ENCODE results near the gene VWA8. TPM values are rescaled to one million over a fixed set of nuclear protein-coding genes. Genes with fewer than 3 reads are reported as not detected.
"Not testable (repeated sequence)": the region's sequence is repeated elsewhere in the genome, so short reads cannot be mapped to it uniquely, and the experiment has no call there.

The VWA8 gene
- total and polyA plus RNA-seq, 2 of the 13 experiments (the other 11 are each of a cell fraction or from before 2014, with no cell fraction given), result 9.1 to 17.3 TPM

DNA sequence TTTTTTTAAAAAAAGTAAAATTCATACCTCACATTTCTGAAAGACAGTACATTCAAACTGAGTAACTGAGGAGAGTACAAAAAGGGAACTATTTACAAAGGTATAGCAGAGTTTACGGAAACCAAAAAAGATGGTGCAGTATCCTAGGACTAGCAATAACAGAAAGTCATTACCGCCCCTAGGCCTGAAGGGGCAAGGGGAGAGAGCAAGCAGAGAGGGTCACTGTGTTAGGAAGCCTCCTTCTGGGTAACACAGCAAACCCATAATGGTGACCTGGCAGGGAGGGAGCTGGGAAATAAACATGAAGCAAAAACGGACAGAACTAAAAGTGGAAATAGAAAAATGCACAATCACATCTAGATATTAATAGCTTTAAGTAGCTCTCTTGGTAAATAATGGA, 8.2 kb downstream of the VWA8 start:
- DNase-seq (ENCODE audit: low spot score), result no peak
- intact Hi-C loops (cut with micrococcal nuclease; ENCODE audit: unreplicated experiment), result no loop called here
- Histone ChIP-seq H3K79me2 (ENCODE audit: insufficient read depth, low read length) (peaks cover 54% of the 10 kb centered on the region), H2AFZ (ENCODE audit: low read length) (no peak overlapping the region), H3K27me3 (ENCODE audit: control insufficient read depth in 1 of 2, insufficient read depth in 2 of 2, low read length in 2 of 2) (no peaks in the 10 kb centered on the region), H3K9ac (ENCODE audit: insufficient read depth, low read depth, low read length) (no peak overlapping the region), H3K4me1 (ENCODE audit: insufficient read depth, low read length) (peaks cover 34% of the 10 kb centered on the region), H3K36me3 (replicated peaks in 1 of 2; ENCODE audit: control insufficient read depth in 1 of 2, insufficient read depth in 2 of 2, low read length in 2 of 2) (no peaks in the 10 kb centered on the region), H3K9me3 (ENCODE audit: low read length) (no peaks in the 10 kb centered on the region), H3K4me2 (ENCODE audit: low read depth, low read length) (no peak overlapping the region), H4K20me1 (ENCODE audit: insufficient read depth, low read length) (no peaks in the 10 kb centered on the region; the same call in 1 of the 2 replicates), H3K4me3 (replicated peaks in 1 of 3; ENCODE audit: insufficient read depth in 1 of 3, low read depth in 2 of 3, low read length in 3 of 3) (no peak overlapping the region), H3K27ac (ENCODE audit: extremely low read length, insufficient read depth, low read length) (no peak overlapping the region)
- POLR2A ChIA-PET, result no interaction called here
- no TSS peak for BruUV-seq (replicated peaks)
- in situ Hi-C loops (cut with HindIII; ENCODE audit: extremely low pct_ligation_motif_present, low pct_unique_long_range_greater_than_20kb), result no loop called here
- no peak for TF ChIP-seq ZNF17 (CRISPR knock-in tag; IDR thresholded peaks at IDR 0.05)
- no peak for TF ChIP-seq NKX3-1 (CRISPR knock-in tag; IDR thresholded peaks at IDR 0.05)
- FAIRE-seq, result no peak
- CTCF ChIA-PET (ENCODE audit: low intra/inter-chr PET ratio, low total read pairs), result no interaction called here
- WGBS (ENCODE audit: low lambda C conversion rate), result 96% methylated on average over 3 of the region's 3 CpGs
- no peak for ATAC-seq

DNA sequence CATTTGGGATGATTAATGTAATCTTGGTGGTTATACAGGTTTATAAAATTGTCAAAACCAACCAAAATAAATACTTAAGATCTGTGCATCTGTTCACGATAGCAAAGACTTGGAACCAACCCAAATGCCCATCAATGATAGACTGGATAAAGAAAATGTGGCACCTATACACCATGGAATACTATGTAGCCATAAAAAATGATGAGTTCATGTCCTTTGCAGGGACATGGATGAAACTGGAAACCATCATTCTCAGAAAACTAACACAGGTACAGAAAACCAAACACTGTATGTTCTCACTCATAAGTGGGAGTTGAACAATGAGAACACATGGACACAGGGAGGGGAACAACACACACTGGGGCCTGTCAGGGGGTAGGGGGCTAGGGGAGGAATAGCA, 11.8 kb downstream of the VWA8 start:
- ATAC-seq; H3K27ac ChIP-seq (ENCODE audit: extremely low read length, insufficient read depth, low read length); POLR2A ChIA-PET; in situ Hi-C loops (cut with HindIII; ENCODE audit: extremely low pct_ligation_motif_present, low pct_unique_long_range_greater_than_20kb); CTCF ChIA-PET (ENCODE audit: low intra/inter-chr PET ratio, low total read pairs); H2AFZ ChIP-seq (ENCODE audit: low read length); H3K27me3 ChIP-seq (ENCODE audit: control insufficient read depth in 1 of 2, insufficient read depth in 2 of 2, low read length in 2 of 2); FAIRE-seq; H3K4me3 ChIP-seq (replicated peaks in 1 of 3; ENCODE audit: insufficient read depth in 1 of 3, low read depth in 2 of 3, low read length in 3 of 3); H3K4me2 ChIP-seq (ENCODE audit: low read depth, low read length); H4K20me1 ChIP-seq (ENCODE audit: insufficient read depth, low read length); H3K9me3 ChIP-seq (ENCODE audit: low read length); DNase-seq (ENCODE audit: low spot score); BruUV-seq (replicated peaks); intact Hi-C loops (cut with micrococcal nuclease; ENCODE audit: unreplicated experiment); H3K9ac ChIP-seq (ENCODE audit: insufficient read depth, low read depth, low read length): not testable (repeated sequence)
- Histone ChIP-seq H3K36me3 (replicated peaks in 1 of 2; ENCODE audit: control insufficient read depth in 1 of 2, insufficient read depth in 2 of 2, low read length in 2 of 2) (peaks cover 0 to 10% of the 10 kb centered on the region in 2 experiments; a peak in 1 of 5 replicates), H3K79me2 (ENCODE audit: insufficient read depth, low read length) (peaks cover 20% of the 10 kb centered on the region), H3K4me1 (ENCODE audit: insufficient read depth, low read length) (peaks cover 17% of the 10 kb centered on the region)
- WGBS (ENCODE audit: low lambda C conversion rate), result 85% methylated on average over 1 of the region's 1 CpG

DNA sequence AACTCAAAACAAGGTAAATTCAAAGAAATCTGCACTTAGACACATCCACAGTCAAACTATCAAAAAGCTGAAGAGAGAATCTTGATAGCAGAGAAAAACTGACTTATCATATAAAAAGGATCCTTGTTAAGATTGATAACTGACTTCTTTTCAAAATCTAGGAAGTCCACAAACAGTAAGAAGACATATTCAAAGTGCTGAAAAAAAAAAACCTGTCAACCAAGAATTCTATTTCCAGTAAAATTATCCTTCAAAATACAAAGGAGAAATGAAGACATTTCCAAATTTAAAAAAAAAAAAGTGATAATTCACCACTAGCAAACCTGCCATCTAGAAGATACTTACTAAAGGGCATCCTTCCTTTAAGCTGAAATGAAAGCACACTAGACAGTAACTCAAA, 15.0 kb downstream of the VWA8 start:
- no peak for DNase-seq (ENCODE audit: low spot score)
- Histone ChIP-seq H3K27ac (ENCODE audit: extremely low read length, insufficient read depth, low read length) (no peak overlapping the region), H3K36me3 (replicated peaks in 1 of 2; ENCODE audit: control insufficient read depth in 1 of 2, insufficient read depth in 2 of 2, low read length in 2 of 2) (peaks cover 0 to 16% of the 10 kb centered on the region in 2 experiments; a peak in 3 of 5 replicates), H3K9me3 (ENCODE audit: low read length) (no peaks in the 10 kb centered on the region), H3K4me3 (replicated peaks in 1 of 3; ENCODE audit: insufficient read depth in 1 of 3, low read depth in 2 of 3, low read length in 3 of 3) (no peak overlapping the region), H3K4me2 (ENCODE audit: low read depth, low read length) (no peak overlapping the region), H3K79me2 (ENCODE audit: insufficient read depth, low read length) (no peaks in the 10 kb centered on the region), H3K9ac (ENCODE audit: insufficient read depth, low read depth, low read length) (no peak overlapping the region), H3K4me1 (ENCODE audit: insufficient read depth, low read length) (peaks cover 20% of the 10 kb centered on the region), H2AFZ (ENCODE audit: low read length) (no peak overlapping the region), H3K27me3 (ENCODE audit: control insufficient read depth in 1 of 2, insufficient read depth in 2 of 2, low read length in 2 of 2) (no peaks in the 10 kb centered on the region; a peak in 1 of 5 replicates), H4K20me1 (ENCODE audit: insufficient read depth, low read length) (peaks cover 8% of the 10 kb centered on the region)
- CTCF ChIA-PET (ENCODE audit: low intra/inter-chr PET ratio, low total read pairs), result no interaction called here
- POLR2A ChIA-PET, result interaction anchor here (1.4 kb wide), 1 partner anchor 14 kb away, joined by 13 read pairs; no protein-coding TSS in a partner anchor
- ATAC-seq, result no peak
- intact Hi-C loops (cut with micrococcal nuclease; ENCODE audit: unreplicated experiment), result loop anchor here (1.0 kb wide), 1 partner anchor 10 kb away; no protein-coding TSS in a partner anchor
- FAIRE-seq, result no peak
- TF ChIP-seq SSRP1 (CRISPR knock-in tag; IDR thresholded peaks at IDR 0.05), result no peak
- TF ChIP-seq CHD4 (IDR thresholded peaks at IDR 0.05; ENCODE audit: borderline replicate concordance, low read length), result no peak
- no peak for TF ChIP-seq ATAD3A (CRISPR knock-in tag; IDR thresholded peaks at IDR 0.05)
- TF ChIP-seq ZNF430 (CRISPR knock-in tag; IDR thresholded peaks at IDR 0.05), result no peak
- no peak for TF ChIP-seq ZNF12 (CRISPR knock-in tag; IDR thresholded peaks at IDR 0.05)
- no TSS peak for BruUV-seq (replicated peaks)
- in situ Hi-C loops (cut with HindIII; ENCODE audit: extremely low pct_ligation_motif_present, low pct_unique_long_range_greater_than_20kb), result no loop called here
